ENCODE results near the gene WWP2.
"Not testable (repeated sequence)": the region's sequence is repeated elsewhere in the genome, so short reads cannot be mapped to it uniquely, and the experiment has no call there.

The WWP2 gene

DNA sequence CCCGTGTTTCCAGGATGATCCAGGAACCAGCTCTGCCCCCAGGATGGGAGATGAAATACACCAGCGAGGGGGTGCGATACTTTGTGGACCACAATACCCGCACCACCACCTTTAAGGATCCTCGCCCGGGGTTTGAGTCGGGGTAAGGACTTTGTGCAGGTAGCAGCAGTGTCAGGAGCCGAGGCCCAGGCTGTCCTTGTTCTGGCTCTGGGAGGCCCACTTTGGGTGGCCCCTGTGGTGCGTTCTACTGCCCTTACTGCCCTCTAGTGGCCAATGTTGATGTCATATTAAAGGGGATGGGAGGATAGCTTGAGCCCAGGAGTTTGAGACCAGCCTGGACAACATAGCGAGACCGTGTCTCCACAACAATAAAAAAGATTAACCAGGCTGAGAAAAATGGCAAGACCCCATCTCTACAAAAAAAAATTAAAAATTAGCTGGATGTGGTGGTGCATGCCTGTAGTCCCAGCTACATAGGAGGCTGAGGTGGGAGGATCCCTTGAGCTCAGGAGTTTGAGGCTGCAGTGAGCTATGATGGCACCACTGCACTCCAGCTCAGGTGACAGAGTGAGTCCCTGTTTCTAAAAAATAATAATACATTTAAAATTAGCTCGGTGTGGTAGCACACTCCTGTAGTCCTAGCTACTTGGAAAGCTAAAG lies 168.1 kb downstream of the WWP2 start:
- DNase-seq: peak; percentile 62

DNA sequence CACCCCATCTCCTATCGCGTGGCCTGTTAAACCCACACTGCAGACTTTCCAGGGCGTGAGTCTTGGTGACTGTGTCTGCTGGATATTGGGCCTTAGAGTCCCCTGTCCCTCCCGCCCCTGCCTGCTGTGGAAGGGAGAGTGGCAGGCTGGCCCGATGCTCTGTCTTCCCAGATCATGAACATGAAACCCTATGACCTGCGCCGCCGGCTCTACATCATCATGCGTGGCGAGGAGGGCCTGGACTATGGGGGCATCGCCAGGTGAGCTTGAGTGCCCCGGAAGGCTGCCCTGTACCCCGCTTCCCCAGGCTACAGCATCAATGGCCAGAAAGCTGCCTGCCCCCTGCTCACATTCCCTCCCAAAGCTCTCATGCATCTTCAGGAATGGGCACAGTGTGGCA lies 169.5 kb downstream of the WWP2 start:
- no peak for DNase-seq

DNA sequence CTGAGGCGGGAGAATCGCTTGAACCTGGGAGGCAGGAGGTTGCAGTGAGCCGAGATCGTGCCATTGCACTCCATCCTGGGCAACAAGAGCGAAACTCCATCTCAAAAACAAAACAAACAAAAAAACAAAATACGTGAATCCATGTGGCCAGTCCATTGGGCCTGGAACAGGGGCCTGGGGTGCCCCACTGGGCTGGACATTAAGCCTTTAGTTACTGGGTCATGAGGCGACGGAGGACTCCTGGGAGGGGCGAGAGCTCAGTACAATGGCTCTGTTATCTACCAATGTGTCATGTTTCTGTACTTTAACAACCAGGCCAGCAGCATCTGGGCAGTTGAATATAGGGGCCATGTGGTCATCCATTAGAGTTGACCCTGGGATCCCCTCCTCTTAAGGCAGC lies 170.1 kb downstream of the WWP2 start:
- peak; percentile 56 for DNase-seq

DNA sequence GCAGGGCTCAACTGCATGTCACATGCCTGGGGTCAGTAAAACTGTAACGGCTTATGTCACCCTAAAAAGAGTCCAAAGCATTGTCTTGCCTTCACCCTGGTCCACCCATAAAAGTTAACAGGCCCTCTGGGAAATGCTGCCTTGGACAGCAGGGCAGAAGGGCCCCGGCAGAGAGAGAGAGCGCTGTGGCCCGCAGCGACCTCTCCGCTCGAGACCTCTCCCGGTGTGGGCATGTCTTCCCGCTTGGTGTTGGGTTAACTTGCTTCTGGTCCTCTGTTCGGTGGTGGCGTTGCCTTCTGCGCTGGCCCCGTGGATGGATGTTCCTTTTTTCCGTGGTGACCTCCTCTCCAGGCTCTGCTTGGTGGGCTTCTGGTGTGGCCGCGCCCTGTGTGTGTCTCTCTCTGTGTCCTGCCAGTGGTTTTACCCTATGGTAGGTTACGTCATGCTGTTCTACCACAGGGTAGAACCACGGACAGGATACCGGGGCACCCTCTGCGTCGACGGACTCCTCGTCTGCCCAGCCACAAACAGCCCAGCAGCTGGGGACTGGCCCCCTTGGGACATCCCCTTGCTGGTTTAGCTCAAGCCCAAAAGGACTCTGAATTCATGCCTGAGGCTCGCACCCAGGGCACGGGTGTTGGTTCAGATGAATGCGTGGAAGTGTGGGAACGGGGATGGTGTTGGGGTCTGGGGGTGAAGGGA lies 170.7 kb downstream of the WWP2 start:
- DNase-seq: no peak

DNA sequence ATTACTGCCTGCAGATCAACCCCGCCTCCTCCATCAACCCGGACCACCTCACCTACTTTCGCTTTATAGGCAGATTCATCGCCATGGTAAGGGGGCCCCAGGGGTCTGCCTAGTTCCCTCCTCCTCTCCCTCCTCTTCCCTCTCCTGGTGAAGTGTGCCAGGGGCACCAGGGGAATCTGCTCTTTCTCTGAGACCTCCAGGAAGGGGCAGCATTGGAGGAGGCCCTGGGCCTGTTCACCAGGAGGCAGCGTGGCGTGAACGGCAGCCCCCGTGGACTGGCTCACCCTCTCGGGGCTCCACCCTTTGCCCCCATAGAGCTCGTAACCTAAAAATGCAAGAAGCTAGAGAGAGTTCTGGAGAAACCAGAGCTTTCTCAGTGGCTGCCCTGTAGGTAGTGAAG lies 171.9 kb downstream of the WWP2 start:
- DNase-seq: no peak

DNA sequence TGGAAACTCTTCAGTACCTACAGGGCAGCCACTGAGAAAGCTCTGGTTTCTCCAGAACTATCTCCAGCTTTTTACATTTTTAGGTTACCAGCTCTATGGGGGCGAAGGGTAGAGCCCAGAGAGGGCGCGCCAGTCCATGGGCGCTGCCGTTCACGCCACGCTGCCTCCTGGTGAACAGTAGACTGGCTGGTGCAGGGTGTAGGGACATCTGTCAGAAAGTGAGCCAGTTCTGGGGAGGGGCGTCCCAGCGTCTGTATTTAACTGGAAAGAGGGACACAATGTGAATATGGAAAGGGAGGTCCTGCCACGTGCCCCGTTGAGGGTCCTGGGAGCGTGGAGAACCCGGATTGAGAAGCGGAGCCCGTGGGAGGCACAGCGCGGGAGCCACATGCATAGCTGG lies 172.6 kb downstream of the WWP2 start:
- DNase-seq: no peak

DNA sequence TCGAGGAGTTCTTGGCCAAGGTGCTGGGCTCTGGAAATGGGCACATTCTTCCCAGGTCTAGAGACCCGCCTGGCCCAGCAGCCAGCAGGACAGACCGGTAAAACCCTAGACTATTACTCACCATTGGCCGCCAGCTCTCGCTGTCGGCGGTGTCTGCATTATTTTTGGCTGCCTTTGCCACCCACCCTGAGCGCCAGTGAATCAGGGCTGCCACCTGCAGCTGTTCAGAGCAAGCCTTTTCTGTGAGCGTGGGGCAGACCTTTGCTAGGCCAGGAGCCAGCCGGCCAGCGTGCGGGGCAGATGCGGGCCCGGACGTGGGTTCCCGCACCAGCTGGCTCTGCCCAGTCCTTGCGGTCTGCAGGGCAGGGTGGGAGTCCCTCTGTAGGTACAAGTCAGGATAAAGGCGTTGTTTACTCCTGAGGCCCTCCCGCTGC lies 173.2 kb downstream of the WWP2 start:
- DNase-seq: no peak

DNA sequence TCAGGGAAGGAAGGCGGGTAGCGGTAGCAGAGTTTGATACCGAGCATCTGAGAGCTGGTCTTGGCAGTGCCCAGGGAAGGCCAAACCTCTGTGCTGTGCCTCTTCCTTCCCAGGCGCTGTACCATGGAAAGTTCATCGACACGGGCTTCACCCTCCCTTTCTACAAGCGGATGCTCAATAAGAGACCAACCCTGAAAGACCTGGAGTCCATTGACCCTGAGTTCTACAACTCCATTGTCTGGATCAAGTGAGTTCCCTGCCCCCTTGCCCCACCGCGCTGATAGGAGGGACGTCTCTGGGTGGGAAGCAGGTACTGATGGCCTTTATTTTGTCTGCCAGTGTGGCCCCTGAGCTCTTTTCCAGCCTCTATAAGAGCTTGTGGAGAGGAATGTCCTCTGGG lies 173.6 kb downstream of the WWP2 start:
- no peak for DNase-seq

DNA sequence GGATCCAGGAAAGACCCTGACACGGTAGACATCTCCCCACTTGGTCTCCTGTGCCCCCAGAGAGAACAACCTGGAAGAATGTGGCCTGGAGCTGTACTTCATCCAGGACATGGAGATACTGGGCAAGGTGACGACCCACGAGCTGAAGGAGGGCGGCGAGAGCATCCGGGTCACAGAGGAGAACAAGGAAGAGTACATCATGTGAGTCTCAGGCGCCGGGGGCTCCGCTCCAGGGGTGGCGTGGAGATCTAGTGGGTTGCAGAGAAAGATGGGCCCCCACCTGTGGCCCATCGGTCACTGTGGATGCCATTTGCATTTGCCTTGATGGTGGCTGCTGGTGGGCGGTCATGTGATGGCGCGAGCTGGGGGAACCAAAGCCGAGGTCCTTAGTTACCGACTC lies 174.1 kb downstream of the WWP2 start:
- no peak for DNase-seq

DNA sequence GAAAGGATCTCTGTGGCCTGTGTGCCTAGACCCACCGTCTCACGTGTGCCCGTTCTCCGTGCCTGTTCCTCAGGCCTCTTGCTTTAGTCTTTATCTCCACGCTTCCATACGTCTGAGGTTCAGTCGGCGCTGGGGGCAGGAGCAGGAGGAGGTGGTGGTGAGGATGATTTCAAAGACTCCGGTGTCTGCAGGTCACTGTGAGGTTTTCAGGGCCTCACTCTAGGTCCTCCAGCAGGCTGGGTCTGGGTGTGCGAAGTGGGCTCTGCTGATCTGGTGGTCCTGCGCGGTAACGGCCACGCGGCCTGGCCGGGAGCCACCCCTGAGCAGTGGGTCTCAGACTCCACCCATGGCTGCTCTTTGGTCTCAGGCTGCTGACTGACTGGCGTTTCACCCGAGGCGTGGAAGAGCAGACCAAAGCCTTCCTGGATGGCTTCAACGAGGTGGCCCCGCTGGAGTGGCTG lies 174.6 kb downstream of the WWP2 start:
- no peak for DNase-seq

DNA sequence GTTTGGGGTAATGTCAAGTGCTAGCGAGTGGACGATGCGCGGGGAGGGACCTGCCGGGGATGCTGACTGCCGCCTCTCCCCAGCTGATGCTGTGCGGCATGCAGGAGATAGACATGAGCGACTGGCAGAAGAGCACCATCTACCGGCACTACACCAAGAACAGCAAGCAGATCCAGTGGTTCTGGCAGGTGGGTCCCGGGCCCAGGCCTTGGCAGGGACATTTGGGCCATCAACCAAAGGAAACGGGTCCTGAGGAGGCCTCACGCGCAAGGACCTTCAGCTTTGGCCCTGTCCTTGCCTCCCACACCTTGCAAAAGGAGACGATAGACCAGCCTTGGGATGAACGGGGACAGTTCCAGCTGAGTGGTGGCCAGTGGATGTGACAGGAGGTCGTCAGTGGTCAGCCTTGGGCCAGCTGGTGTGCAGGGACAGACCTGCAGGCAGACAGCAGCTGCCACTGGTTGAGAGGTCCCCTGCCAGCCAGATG lies 175.4 kb downstream of the WWP2 start:
- DNase-seq: peak; percentile 55

DNA sequence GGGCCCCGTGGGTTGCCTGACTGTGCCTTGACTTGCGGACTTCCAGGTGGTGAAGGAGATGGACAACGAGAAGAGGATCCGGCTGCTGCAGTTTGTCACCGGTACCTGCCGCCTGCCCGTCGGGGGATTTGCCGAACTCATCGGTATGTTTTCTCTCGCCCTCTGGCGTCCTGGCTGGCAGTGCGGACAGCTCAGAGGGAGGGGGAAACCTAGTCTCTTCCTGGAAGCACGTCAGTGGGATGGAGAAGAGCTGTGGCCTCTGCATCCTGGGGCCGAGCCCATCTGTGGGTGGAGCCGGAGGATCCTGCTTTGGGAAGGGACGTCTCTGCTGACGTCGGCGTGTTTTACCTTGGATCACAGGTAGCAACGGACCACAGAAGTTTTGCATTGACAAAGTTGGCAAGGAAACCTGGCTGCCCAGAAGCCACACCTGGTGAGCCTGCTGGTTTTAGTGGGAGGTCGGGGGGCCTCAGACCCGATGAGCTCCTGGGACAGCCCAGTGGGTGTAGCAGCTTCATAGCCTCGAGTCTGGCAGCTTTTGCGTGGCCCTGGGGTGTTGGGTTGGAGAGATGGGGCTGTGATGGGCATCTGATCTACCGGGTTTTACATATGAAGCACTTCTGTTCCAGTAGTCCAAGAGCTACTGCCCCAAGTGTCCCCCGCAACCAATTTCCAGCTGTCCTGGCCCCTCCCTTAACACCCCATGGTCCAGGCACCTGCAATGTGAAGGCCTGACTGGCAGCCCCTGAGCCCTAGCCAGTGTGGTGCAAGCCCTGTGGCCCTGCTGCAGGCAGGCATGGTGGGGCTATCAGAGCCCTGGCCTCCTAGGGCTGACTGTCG lies 177.1 kb downstream of the WWP2 start:
- no peak for DNase-seq

DNA sequence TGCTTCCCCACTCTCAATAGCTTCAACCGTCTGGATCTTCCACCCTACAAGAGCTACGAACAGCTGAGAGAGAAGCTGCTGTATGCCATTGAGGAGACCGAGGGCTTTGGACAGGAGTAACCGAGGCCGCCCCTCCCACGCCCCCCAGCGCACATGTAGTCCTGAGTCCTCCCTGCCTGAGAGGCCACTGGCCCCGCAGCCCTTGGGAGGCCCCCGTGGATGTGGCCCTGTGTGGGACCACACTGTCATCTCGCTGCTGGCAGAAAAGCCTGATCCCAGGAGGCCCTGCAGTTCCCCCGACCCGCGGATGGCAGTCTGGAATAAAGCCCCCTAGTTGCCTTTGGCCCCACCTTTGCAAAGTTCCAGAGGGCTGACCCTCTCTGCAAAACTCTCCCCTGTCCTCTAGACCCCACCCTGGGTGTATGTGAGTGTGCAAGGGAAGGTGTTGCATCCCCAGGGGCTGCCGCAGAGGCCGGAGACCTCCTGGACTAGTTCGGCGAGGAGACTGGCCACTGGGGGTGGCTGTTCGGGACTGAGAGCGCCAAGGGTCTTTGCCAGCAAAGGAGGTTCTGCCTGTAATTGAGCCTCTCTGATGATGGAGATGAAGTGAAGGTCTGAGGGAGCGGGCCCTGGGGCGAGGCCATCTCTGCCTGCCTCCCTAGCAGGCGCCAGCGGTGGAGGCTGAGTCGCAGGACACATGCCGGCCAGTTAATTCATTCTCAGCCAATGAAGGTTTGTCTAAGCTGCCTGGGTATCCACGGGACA lies 177.9 kb downstream of the WWP2 start:
- DNase-seq: no peak

DNA sequence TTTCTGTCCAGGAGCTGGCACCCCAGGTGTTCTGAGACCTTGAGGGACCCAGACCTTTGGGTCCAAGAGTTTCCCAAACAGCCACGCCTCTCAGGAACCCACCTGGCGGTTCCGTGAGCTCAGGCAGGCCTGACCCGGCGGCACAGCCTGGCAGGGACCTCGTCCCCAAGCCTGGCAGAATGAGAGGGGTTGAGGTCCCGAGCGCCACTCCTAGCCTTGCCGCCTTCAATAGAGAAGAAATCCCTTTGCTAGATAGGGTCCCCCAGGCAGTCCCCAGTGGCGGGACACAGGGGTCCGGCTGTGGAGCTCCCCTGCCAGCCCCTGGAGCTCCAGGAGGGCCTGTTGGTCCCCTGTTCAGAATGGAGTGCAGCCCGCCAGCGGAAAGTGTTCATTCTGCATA lies 178.5 kb downstream of the WWP2 start:
- DNase-seq: no peak

DNA sequence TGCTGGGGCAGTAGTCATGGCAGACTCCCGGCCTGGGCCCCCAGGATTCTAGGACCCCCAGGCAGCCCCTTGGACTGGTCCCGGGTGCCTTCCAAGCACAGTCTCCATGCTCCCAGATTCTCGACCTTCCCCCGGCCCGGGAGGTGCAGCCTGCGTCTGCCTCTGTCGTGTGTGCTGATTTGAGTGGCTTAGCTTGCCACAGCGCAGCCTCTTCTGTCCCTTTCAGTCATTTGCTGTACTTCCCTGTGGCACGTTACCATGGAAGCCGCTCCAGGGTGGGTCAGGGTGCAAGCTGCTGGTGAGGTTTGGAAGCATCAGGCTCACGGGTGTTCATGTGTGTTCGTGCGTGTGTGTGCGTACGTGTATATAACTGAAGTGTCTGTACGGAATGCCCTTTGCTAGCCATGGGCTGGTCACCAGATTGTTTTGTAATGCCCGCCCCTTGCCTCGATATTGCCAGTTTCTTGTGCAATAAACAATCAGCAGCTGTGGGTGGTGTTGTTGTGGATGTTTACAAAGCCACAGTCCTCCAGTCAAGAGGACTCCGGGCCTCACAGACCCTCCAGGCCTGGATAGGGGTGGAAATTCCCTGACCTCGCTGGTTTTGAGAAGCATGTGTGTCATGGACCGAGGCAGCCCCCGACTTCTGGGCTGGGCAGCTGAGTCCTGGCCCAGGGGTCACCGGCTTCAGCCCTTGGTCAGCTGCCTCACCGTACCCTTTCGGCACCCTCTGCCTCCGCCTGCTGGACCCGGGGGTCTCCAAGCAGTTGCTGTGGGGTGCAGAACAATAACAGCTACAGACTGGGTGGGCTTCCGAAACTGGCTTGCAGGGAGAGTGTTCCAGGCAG lies 179.3 kb downstream of the WWP2 start:
- DNase-seq: no peak

DNA sequence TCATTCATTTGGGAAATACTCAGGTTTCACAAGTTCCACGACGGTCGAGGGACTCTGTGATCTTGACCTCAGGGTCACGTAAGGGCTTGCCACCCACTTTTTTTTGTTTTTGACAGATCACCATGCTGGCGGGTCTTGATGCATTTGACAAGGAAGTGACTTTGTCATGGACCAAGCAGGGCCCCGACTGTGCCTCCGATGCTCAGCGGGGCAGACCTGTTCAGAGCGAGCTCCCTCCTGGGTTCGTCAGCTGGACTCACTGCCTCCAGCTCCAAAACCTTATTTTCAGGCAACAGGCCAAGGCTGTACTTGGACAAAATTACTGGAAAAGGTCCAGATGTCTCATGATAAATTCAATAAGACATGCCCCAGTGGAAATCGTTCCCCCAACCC lies 180.0 kb downstream of the WWP2 start:
- DNase-seq: no peak

DNA sequence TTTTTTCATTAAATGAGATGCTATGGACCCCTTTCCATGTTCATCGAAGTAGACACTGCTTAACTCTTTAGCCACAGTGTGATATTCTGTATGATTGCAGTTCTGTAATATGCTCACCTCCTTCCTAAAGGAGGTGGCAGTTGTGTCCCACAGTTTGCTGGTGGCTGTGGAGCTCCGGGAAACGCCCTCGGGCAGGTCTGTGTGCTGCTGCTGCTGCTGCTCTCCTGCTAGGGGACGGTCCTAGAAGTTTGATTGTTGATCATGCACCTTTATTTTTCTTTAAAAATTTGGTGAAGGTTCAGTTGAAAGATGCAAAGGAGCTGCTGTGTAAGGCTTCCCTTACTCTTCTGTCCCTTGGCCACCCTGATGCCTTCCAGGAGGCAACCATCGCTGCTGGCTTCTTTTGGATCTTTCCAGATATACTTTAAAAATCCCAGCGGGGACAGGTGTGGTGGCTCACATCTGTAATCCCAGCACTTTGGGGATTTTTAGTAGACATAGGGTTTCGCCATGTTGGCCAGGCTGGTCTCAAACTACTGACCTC lies 180.6 kb downstream of the WWP2 start:
- DNase-seq: no peak

DNA sequence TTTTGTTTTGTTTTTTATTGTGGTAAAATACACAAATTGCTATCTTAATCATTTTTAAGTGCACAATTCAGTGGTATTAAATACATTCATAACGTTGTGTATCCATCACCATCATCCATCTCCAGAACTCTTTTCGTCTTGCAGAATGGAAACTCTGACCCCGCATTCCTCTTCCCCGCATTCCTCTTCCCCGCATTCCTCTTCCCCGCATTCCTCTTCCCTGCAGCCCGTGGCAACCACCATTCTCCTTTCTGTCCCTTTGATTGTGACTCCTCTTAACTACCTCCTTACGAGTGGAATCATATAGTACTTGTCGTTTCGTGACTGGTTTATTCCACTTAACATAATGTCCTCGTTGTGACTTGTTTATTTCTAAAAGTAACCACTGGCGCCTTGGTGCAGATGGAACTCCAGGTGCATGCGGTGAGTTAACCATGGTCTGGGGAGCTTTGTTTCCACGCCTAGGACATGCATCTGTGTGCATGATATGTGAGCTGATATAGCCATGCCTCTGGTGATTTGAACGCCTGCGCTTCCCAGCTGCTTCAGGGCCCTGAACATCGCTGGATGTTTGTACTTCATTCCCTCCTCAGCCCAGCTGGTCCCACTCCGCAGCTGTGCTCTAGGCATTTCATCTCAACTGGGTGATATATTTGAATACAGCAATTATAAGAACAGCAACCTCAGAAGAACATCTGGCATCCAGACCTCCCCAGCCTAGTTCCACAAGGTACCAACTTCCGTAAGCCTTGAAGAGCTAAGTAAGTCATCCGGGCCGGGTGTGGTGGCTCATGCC lies 181.3 kb downstream of the WWP2 start:
- not testable (repeated sequence) for DNase-seq

DNA sequence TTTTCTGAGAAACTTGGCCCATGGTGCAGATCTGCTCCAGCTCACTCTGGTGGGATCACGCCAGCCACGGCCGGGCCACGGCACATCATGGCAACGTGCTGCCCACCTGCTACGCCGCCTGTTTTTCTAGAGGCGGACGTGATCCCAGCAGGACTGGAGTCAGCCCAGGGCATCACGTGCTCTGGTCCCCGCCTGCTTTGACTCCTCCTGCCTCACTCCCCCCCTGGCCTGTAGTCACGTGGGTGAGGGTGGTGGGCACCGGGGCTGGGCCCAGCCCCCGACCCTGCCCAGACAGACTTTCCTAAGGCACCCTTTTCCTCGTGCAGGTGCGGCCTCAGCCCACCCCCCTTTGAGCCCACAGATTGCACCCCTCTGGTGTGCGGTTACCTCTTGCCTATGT lies 188.3 kb downstream of the WWP2 start:
- not testable (repeated sequence) for DNase-seq

DNA sequence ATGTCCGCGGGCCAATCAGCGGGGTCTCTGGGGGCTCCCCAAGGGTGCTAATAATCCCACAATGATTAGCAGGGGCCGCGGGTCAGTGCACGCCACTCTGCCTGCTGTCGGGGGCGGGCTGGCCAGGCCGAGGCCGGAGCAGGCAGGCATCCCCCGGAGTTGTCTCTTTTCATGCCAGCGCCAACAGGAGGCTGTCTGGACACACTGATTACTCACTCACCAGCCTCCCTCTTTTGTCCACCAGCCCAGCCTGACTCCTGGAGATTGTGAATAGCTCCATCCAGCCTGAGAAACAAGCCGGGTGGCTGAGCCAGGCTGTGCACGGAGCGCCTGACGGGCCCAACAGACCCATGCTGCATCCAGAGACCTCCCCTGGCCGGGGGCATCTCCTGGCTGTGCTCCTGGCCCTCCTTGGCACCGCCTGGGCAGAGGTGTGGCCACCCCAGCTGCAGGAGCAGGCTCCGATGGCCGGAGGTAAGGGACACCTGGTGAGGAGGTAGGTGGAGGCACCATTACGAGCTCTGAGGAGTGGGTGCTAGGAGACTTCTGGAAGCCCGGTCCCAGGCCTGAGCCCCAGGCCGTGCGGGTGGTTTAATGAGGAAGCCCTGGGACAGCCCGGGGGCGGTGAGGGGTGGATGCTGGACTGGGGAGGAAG lies 189.0 kb downstream of the WWP2 start, which contains the start of gene CLEC18A:
TSS of gene CLEC18A (plus strand) at position 318 of the 655 bp plus-strand sequence. CDS start at position 351, 33 bp downstream.
- DNase-seq: not testable (repeated sequence)
